Calu3 (cell line): ENCODE measurements around the gene FGD3. TPM values are rescaled to one million over a fixed set of nuclear protein-coding genes. Genes with fewer than 3 reads are reported as not detected.

ENCODE experiments used
- BruUV-seq: library from RNA; stranded (reverse); fragments of 400-500 nt; replicated peaks from 2 replicates; lab custom pipeline; 2021; lab: Mats Ljungman, UMichigan
- CTCF ChIA-PET: fragments of 300-600 bp; sonication (Branson Sonifier 250); formaldehyde crosslinking; loops from one replicate; lab custom pipeline; 2022; ENCODE audit warnings: antibody characterized with exemption; lab: Charles Lee
- DNase-seq: peaks from one replicate; pipeline ENCODE4 v3.0.0; 2022
- H3K27ac Mint-ChIP-seq: one replicate; pipeline ENCODE4 v1.8.0; 2022; ENCODE audit warnings: mixed read lengths; ENCODE audit not compliant: unreplicated experiment
- H3K27me3 Mint-ChIP-seq: one replicate; pipeline ENCODE4 v1.8.0; 2022; ENCODE audit warnings: mixed read lengths; ENCODE audit not compliant: unreplicated experiment
- H3K36me3 Mint-ChIP-seq: one replicate; pipeline ENCODE4 v1.8.0; 2022; ENCODE audit warnings: mild to moderate bottlenecking, moderate library complexity, mixed read lengths; ENCODE audit not compliant: insufficient read depth, unreplicated experiment
- H3K4me1 Mint-ChIP-seq: one replicate; pipeline ENCODE4 v1.8.0; 2022; ENCODE audit warnings: mild to moderate bottlenecking, low read depth, mixed read lengths; ENCODE audit not compliant: unreplicated experiment
- H3K4me3 Mint-ChIP-seq: one replicate; pipeline ENCODE4 v1.8.0; 2022; ENCODE audit warnings: mild to moderate bottlenecking, low read depth, moderate library complexity, mixed read lengths; ENCODE audit not compliant: unreplicated experiment
- H3K9me3 Mint-ChIP-seq: one replicate; pipeline ENCODE4 v1.8.0; 2022; ENCODE audit warnings: low read depth, mixed read lengths; ENCODE audit not compliant: unreplicated experiment
- intact Hi-C: fragments of 100-400 bp; cut with micrococcal nuclease; formaldehyde crosslinking; loops from one replicate; pipeline ENCODE4 v1.10.0; 2022; ENCODE audit not compliant: unreplicated experiment
- total RNA-seq: library from RNA; stranded (reverse); gene quantifications from 2 replicates; pipeline ENCODE4 v1.2.3, GENCODE V29; 2022
- TF ChIP-seq, protein P1 (sequence below): fragments of 200-600 bp; IDR thresholded peaks from one replicate; pipeline ENCODE4 v1.8.0; 2022; ENCODE audit warnings: antibody characterized with exemption; ENCODE audit not compliant: unreplicated experiment

FGD3 gene
- total RNA-seq, 1 experiment from 2014 or later = 3.1 TPM

DNA sequence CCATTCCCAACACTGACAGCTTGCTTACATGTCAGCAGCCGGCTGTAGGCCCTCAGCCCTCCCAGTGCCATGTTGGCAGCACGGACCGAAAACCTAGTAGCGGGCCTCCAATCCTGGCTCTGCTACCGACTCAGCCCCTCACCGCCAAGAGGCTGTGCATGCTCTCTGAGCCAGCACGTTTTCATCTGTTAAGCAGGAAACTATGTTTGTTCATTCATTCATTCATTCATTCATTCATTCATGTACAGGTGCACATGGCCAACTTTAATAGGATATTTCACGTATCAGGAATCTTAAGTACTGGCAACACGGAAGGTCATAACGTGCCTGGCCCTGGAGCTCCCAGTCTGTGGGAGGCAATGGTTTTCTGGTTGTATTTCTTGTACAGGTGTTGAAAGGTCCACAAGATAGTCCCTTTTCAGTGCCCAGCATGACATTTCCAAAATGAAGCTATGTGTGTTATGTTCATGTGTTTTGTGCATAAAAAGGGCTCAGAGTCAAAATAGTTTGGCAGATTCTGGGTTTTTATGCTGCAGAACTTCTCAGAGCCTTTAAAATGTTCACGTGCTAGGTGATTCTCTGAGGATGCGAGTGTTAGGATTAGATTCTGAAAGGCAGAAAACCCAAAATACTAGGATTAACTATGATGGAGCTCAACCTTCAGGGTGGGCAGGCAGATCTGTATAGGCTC is 128.9 kb downstream of the FGD3 start:
- no TSS peak for BruUV-seq
- no peaks in the 10 kb centered on the region for H3K36me3 Mint-ChIP-seq
- intact Hi-C loops = no loop called here
- H3K9me3 Mint-ChIP-seq = no peaks in the 10 kb centered on the region
- CTCF ChIA-PET = interaction anchor here (1.1 kb wide), 1 partner anchor 31 kb away, joined by 3 read pairs; no protein-coding TSS in a partner anchor
- no peak for DNase-seq
- H3K27me3 Mint-ChIP-seq = no peaks in the 10 kb centered on the region
- H3K4me3 Mint-ChIP-seq = no peak overlapping the region
- H3K4me1 Mint-ChIP-seq = peaks cover 7% of the 10 kb centered on the region
- no peak overlapping the region for H3K27ac Mint-ChIP-seq
- TF ChIP-seq, protein P1, sequence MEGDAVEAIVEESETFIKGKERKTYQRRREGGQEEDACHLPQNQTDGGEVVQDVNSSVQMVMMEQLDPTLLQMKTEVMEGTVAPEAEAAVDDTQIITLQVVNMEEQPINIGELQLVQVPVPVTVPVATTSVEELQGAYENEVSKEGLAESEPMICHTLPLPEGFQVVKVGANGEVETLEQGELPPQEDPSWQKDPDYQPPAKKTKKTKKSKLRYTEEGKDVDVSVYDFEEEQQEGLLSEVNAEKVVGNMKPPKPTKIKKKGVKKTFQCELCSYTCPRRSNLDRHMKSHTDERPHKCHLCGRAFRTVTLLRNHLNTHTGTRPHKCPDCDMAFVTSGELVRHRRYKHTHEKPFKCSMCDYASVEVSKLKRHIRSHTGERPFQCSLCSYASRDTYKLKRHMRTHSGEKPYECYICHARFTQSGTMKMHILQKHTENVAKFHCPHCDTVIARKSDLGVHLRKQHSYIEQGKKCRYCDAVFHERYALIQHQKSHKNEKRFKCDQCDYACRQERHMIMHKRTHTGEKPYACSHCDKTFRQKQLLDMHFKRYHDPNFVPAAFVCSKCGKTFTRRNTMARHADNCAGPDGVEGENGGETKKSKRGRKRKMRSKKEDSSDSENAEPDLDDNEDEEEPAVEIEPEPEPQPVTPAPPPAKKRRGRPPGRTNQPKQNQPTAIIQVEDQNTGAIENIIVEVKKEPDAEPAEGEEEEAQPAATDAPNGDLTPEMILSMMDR = no peak

DNA sequence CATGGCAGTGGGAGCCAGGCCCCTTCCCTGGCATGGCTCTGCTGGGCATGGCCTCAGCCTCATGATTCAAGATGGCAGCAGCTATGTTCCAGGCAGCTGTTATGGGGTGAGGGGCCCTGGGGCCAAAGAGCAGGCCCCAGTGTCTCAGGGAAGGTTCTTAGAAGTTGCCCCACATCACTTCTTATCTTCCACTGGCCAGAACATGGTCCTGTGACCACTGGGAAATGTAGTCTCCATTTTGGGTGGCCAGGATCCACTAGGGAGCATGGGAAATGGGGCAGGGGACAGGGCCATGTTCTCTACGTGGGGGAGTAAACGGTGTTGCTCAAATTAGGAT is 129.4 kb downstream of the FGD3 start:
- TF ChIP-seq, protein P1 = no peak
- Mint-ChIP-seq H3K4me1 (peaks cover 7% of the 10 kb centered on the region), H3K4me3 (no peak overlapping the region), H3K27me3 (no peaks in the 10 kb centered on the region), H3K27ac (no peak overlapping the region), H3K36me3 (no peaks in the 10 kb centered on the region), H3K9me3 (no peaks in the 10 kb centered on the region)
- intact Hi-C loops = no loop called here
- BruUV-seq = no TSS peak
- CTCF ChIA-PET = no interaction called here
- no peak for DNase-seq

DNA sequence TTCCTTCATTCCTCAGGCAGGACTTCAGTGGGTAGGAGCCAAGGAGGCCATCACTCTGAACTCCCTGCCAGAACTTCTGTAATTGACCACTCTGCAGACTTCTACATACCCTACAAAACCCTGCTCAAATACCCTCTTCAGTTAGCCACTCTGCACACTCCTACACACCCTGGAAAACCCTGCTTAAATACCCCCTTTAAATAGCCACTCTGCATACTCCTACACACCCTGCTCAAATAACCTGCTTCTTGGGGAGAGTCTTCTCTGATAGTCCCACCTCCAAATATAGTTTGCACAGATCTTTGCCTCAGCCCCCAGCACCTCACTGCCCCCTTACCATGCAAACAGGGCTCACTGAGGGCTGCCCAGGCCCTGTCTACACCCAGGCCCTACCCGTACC is 130.0 kb downstream of the FGD3 start:
- H3K4me3 Mint-ChIP-seq = no peak overlapping the region
- no TSS peak for BruUV-seq
- intact Hi-C loops = no loop called here
- DNase-seq = no peak
- peaks cover 6% of the 10 kb centered on the region for H3K4me1 Mint-ChIP-seq
- H3K27me3 Mint-ChIP-seq = no peaks in the 10 kb centered on the region
- no peak overlapping the region for H3K27ac Mint-ChIP-seq
- H3K36me3 Mint-ChIP-seq = no peaks in the 10 kb centered on the region
- CTCF ChIA-PET = no interaction called here
- no peaks in the 10 kb centered on the region for H3K9me3 Mint-ChIP-seq
- TF ChIP-seq, protein P1 = no peak

DNA sequence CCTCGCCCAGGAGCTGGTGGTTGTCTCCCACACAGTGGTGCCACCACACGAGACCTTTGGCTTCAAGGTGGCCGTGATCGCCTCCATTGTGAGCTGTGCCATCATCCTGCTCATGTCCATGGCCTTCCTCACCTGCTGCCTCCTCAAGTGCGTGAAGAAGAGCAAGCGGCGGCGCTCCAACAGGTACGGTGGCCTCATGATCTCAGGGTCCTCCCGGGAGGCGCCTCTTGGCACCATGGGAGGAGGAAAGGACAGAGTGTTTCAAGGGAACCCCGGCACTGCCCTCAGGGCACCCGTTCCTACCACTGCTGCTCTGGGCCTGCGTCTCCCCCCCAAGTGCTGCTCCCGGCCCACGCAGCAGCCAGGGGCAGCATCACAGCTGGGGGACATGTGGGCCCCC is 130.5 kb downstream of the FGD3 start:
- Mint-ChIP-seq H3K27ac (no peak overlapping the region), H3K4me3 (no peak overlapping the region), H3K27me3 (no peaks in the 10 kb centered on the region), H3K36me3 (no peaks in the 10 kb centered on the region), H3K9me3 (no peaks in the 10 kb centered on the region), H3K4me1 (peaks cover 2% of the 10 kb centered on the region)
- intact Hi-C loops = no loop called here
- no peak for DNase-seq
- BruUV-seq = no TSS peak
- CTCF ChIA-PET = no interaction called here
- TF ChIP-seq, protein P1 = no peak
